Measurements from ENCODE around the gene ANO10.

DNA sequence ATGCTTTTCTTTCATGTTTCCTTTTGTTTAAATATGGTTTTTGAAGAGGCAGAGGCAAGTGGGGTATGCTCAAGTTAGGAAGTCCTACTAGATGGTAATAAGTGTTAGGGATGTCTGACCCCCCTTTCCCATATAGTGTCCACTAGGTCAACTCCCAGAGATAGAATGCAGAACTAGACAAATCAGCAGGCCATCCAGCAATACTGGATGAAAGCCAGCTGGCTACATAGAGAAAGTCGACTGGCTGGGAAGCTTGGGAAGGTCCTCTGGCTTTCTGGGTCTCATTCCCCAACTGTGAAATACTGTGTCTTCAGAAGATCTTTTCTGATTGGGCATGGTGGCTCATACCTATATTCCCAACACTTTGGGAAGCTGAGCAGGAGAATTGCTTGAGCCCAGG is 221.6 kb downstream of the ANO10 start:
- TF ChIP-seq, protein P1, sequence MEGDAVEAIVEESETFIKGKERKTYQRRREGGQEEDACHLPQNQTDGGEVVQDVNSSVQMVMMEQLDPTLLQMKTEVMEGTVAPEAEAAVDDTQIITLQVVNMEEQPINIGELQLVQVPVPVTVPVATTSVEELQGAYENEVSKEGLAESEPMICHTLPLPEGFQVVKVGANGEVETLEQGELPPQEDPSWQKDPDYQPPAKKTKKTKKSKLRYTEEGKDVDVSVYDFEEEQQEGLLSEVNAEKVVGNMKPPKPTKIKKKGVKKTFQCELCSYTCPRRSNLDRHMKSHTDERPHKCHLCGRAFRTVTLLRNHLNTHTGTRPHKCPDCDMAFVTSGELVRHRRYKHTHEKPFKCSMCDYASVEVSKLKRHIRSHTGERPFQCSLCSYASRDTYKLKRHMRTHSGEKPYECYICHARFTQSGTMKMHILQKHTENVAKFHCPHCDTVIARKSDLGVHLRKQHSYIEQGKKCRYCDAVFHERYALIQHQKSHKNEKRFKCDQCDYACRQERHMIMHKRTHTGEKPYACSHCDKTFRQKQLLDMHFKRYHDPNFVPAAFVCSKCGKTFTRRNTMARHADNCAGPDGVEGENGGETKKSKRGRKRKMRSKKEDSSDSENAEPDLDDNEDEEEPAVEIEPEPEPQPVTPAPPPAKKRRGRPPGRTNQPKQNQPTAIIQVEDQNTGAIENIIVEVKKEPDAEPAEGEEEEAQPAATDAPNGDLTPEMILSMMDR (conservative IDR thresholded peaks at IDR 0.05 in 1 of 2, IDR thresholded peaks at IDR 0.05 in 1 of 2; ENCODE audit: extremely low read depth in 1 of 2, insufficient read depth in 1 of 2, low read depth in 1 of 2, low read length in 2 of 2), result no peak
- no peak for TF ChIP-seq EZH2 (IDR thresholded peaks at IDR 0.05; ENCODE audit: borderline replicate concordance, low read length)
